ENCODE data around the gene EIF2B1.

EIF2B1 gene

GRCh38 chr12:123633379-123634141 is at the start of gene EIF2B1, which contains the start of gene GTF2H3:
Gene EIF2B1, minus strand, starts transcription at chr12:123633686. Its CDS starts 129 bp downstream, at chr12:123633557.
Gene GTF2H3, plus strand, starts transcription at chr12:123633829. Its CDS starts 31 bp downstream, at chr12:123633860.
- DNase-seq = peak; percentile 95 to 100 (median 98)
- intact Hi-C loops (cut with DNase I) = no loop called here

- no peak for DNase-seq
- intact Hi-C loops (cut with DNase I) = no loop called here
Observed at GRCh38 chr12:123681605-123682004, 48.1 kb upstream of the EIF2B1 start.

DNA sequence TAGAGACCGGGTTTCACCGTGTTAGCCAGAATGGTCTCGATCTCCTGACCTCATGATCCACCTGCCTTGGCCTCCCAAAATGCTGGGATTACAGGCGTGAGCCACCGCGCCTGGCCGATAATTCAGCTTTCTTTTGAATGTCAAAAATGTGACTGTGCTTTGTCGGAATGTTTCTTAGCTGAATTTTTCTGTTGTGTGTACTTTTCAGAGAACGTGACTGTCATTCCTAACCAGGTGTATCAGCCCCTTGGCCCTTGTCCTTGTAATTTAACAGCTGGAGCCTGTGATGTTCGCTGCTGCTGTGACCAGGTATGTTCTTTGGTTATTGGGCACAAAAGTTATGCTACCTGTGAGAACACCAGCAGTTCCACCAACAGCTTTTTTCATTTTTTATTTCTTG is 45.5 kb upstream of the EIF2B1 start:
- intact Hi-C loops (cut with DNase I) = no loop called here
- no peak for DNase-seq

GRCh38 chr12:123676616-123677320 is 43.3 kb upstream of the EIF2B1 start:
- intact Hi-C loops (cut with DNase I) = no loop called here
- no peak for DNase-seq

GRCh38 chr12:123675436-123675835 is 42.0 kb upstream of the EIF2B1 start:
- intact Hi-C loops (cut with DNase I) = no loop called here

DNA sequence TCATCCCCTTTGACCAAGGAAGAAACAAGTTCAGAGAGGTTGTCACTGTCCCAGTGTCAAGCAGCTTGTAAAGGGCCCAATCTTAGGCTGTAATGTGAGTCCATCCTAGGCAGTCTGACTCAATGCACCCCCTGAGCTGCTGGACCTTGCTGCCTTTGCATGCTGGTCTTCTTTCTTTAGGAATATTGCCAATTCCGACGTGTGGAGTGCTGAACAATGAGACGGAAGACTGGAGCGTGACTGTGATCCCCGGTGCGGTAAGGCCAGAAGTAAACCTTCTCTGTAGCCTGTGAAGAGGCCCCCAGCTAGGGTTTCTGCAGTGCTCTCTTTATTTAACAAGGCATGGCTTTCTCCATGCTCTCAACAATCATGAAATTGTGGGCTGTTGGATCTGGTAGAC is 38.4 kb upstream of the EIF2B1 start:
- no peak for DNase-seq
- intact Hi-C loops (cut with DNase I) = loop anchor here (5.0 kb wide), 1 partner anchor 35 kb away; no protein-coding TSS in a partner anchor

More at GRCh38 chr12:123675436-123675835, 42.0 kb upstream of the EIF2B1 start:
- DNase-seq = no peak

DNA sequence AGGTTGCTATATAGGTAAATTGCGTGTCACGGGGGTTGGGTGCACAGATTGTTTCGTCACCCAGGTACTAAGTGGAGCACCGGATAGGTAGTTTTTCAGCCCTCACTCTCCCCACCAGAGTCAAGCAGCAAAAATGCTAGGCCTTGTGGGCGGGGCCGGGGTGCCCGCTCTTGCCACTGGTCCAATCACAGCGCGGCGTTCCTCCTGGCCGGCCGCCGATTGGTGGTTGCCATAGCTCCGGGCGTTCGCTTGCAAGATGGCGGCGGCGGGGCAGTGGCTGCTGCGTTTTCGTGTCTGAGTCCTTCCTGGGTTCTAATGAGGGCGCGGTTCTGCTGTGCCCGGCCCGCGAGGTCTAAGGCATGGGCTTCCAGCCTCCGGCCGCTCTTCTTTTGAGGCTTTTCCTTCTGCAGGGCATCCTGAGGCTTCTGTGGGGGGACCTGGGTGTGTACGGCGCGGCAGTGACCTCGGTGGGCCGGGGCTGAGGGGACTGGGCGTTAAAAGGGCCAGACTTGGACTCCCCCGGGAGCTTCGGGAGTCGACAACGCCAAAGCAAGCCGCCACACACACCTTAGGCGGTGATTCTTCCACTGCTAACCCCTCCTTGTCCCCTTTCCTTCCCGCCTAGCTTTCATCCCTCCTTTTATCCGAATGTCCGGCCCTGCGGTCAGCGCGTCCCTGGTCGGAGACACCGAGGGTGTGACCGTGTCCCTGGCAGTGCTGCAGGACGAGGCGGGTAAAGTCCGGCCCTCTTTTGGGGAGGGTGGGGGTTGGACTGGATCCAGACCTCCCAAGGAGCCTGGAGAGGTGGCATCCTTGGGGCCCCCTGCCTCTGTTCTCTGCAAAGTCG is 37.6 kb upstream of the EIF2B1 start, which contains the start of gene TCTN2:
Gene TCTN2, plus strand, starts transcription at position 232 of the 847 bp plus-strand sequence. Its CDS starts 128 bp downstream, at position 360.
- intact Hi-C loops (cut with DNase I) = loop anchor here (5.0 kb wide), 1 partner anchor 36 kb away; no protein-coding TSS in a partner anchor
- peak; percentile 92 to 99 (median 96) for DNase-seq

GRCh38 chr12:123667771-123668170 is 34.3 kb upstream of the EIF2B1 start:
- intact Hi-C loops (cut with DNase I) = no loop called here
- DNase-seq = no peak

GRCh38 chr12:123659996-123660727 is 26.7 kb upstream of the EIF2B1 start:
- DNase-seq = no peak
- intact Hi-C loops (cut with DNase I) = no loop called here

GRCh38 chr12:123657211-123657610 is 23.7 kb upstream of the EIF2B1 start:
- intact Hi-C loops (cut with DNase I) = no loop called here
- no peak for DNase-seq

GRCh38 chr12:123656392-123656791 is 22.9 kb upstream of the EIF2B1 start:
- DNase-seq = no peak
- intact Hi-C loops (cut with DNase I) = no loop called here

GRCh38 chr12:123655420-123655819 is 21.9 kb upstream of the EIF2B1 start:
- no peak for DNase-seq
- intact Hi-C loops (cut with DNase I) = no loop called here

DNA sequence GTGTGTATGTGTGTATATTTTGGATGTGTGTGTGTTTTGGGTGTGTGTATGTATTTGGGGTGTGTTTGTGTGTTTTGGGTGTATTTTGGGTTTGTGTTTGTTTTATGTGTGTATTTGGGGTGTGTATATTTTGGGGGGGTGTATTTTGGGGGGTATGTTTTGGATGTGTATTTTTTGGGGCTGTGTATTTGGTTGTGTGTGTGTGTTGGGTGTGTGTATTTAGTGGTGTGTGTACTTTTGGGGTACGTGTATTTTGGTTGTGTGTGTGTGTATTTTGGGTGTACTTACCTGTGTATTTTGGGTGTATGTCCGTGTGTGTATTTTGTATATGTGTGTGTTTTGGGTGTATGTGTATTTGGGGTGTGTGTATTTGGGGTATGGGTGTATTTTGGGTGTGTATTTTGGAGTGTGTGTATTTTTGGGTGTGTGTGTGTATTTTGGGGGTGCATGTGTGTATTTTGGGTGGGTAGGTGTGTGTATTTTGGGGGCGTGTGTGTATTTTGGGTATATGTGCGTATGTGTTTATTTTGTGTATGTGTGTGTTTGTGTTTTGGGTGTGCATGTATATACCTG is 20.7 kb upstream of the EIF2B1 start:
- DNase-seq = no peak
- intact Hi-C loops (cut with DNase I) = no loop called here

- intact Hi-C loops (cut with DNase I) = no loop called here
- DNase-seq = no peak
Observed at GRCh38 chr12:123648401-123648800, 14.9 kb upstream of the EIF2B1 start.

DNA sequence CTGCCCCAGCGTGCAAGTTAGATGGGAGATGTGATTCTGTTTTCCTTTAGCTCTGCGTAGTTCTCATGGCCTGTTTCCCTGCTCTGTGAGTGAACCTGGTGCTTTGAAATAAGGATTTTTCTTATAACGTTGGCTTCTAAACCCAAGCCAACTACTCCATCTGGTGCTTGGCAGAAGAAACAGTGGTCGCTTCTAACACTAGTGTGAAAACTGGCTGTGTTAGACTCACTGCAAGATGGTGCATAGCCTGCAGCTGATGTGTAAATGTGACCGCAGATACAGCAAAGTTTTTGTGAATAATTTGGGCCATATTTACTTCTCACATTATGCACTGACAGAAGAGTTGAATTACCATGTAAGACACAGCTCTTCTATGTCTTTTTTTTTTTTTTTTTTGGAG is 12.4 kb upstream of the EIF2B1 start:
- DNase-seq = peak in 2 of 10 donors; percentile 9 to 15

GRCh38 chr12:123645380-123645779 is 11.9 kb upstream of the EIF2B1 start:
- intact Hi-C loops (cut with DNase I) = no loop called here
- DNase-seq = no peak

More for the DNA sequence above, 12.4 kb upstream of the EIF2B1 start:
- intact Hi-C loops (cut with DNase I) = no loop called here

- intact Hi-C loops (cut with DNase I) = no loop called here
- DNase-seq = no peak
Observed at GRCh38 chr12:123643911-123644310, 10.4 kb upstream of the EIF2B1 start.

- DNase-seq = no peak
- intact Hi-C loops (cut with DNase I) = no loop called here
Observed at GRCh38 chr12:123634142-123634561, 666 bp upstream of the EIF2B1 start.
